ES-I3 (cell line): Measurements from ENCODE around the gene UBLCP1.

Experiments
- H3K36me3 ChIP-seq: 2 replicates; pipeline ENCODE4 v1.6.1; 2013; ENCODE audit warnings: mild to moderate bottlenecking, low read length, control low read depth, moderate library complexity; ENCODE audit not compliant: insufficient read depth
- H3K4me1 ChIP-seq: 2 replicates; pipeline ENCODE4 v1.6.1; 2013; ENCODE audit warnings: mild to moderate bottlenecking, control low read depth, low read length; ENCODE audit not compliant: insufficient read depth
- H3K9ac ChIP-seq: 2 replicates; pipeline ENCODE4 v1.6.1; 2013; ENCODE audit warnings: low read depth, mild to moderate bottlenecking, low read length, moderate library complexity
- H3K9me3 ChIP-seq: 2 replicates; pipeline ENCODE4 v1.6.1; 2013; ENCODE audit warnings: mild to moderate bottlenecking, low read length, moderate library complexity; ENCODE audit not compliant: control insufficient read depth, insufficient read depth

UBLCP1 gene

GRCh38 chr5:159333545-159333925, 70.4 kb downstream of the UBLCP1 start:
- no peaks in the 10 kb centered on the region for H3K36me3 ChIP-seq
- H3K9me3 ChIP-seq, result no peaks in the 10 kb centered on the region
- H3K9ac ChIP-seq, result no peak overlapping the region
- peaks cover 2% of the 10 kb centered on the region; the same call in 1 of the 2 replicates for H3K4me1 ChIP-seq
